ENCODE measurements around the gene TBX2.
"Not testable (repeated sequence)": the region's sequence is repeated elsewhere in the genome, so short reads cannot be mapped to it uniquely, and the experiment has no call there.

TBX2 gene

GRCh38 chr17:61414141-61414935 lies 14.7 kb downstream of the TBX2 start:
- DNase-seq = no peak

- no peak for DNase-seq
These were observed 15.3 kb downstream of the TBX2 start for GRCh38 chr17:61414936-61415251.

GRCh38 chr17:61415374-61416210 lies 15.9 kb downstream of the TBX2 start:
- no peak for DNase-seq

- DNase-seq = no peak
These were observed 16.5 kb downstream of the TBX2 start for GRCh38 chr17:61416211-61416539.

GRCh38 chr17:61416540-61417363 lies 17.1 kb downstream of the TBX2 start:
- peak in 1 of 2 experiments; percentile 47 for DNase-seq

GRCh38 chr17:61418449-61418848 lies 18.8 kb downstream of the TBX2 start:
- no peak for DNase-seq

- no peak for DNase-seq
These were observed 19.9 kb downstream of the TBX2 start for GRCh38 chr17:61419496-61420046.

- no peak for DNase-seq
These were observed 20.4 kb downstream of the TBX2 start for GRCh38 chr17:61420052-61420451.

- no peak for DNase-seq
These were observed 21.2 kb downstream of the TBX2 start for GRCh38 chr17:61420745-61421398.

GRCh38 chr17:61421460-61421859 lies 21.8 kb downstream of the TBX2 start:
- no peak for DNase-seq

- DNase-seq = no peak
These were observed 22.6 kb downstream of the TBX2 start for GRCh38 chr17:61422116-61422799.

- DNase-seq = no peak
These were observed 23.2 kb downstream of the TBX2 start for GRCh38 chr17:61422869-61423268.

GRCh38 chr17:61423967-61424649 lies 24.5 kb downstream of the TBX2 start:
- no peak for DNase-seq

- no peak for DNase-seq
These were observed 26.2 kb downstream of the TBX2 start for GRCh38 chr17:61425682-61426481.

GRCh38 chr17:61426482-61427304 lies 27.1 kb downstream of the TBX2 start:
- no peak for DNase-seq

- no peak for DNase-seq
These were observed 27.9 kb downstream of the TBX2 start for GRCh38 chr17:61427567-61427966.

GRCh38 chr17:61429274-61429673 lies 29.6 kb downstream of the TBX2 start:
- no peak for DNase-seq

GRCh38 chr17:61429831-61430230 lies 30.2 kb downstream of the TBX2 start:
- DNase-seq = not testable (repeated sequence)

- no peak for DNase-seq
These were observed 32.1 kb downstream of the TBX2 start for GRCh38 chr17:61431594-61432311.
